Spleen (tissue), 13 donors: ENCODE measurements around the gene H2AZ2. TPM values are rescaled to one million over a fixed set of nuclear protein-coding genes. Genes with fewer than 3 reads are reported as not detected.

Experiments
- DNase-seq: peaks from one replicate; pipeline ENCODE4 v3.0.0-alpha.2; 2020
- H3K27ac ChIP-seq, 8 donors: fragments of 200-600 bp; sonication (generic) in 7 of 8; 1 replicate in 4 of 8; 2 replicates in 4 of 8; pipeline versions ENCODE4 v1.5.0 to v1.8.0; 2016 to 2021; ENCODE audit warnings: inconsistent platforms in 4 of 8, mild to moderate bottlenecking in 4 of 8, moderate library complexity in 1 of 8
- H3K27me3 ChIP-seq, 7 donors: fragments of 200-600 bp; sonication (generic) in 6 of 7; replicated peaks in 1 of 7; 1 replicate in 4 of 7; 2 replicates in 3 of 7; pipeline versions ENCODE4 v1.5.0 to v1.8.0; 2016 to 2021; ENCODE audit warnings: inconsistent platforms in 3 of 7, mild to moderate bottlenecking in 1 of 7
- H3K36me3 ChIP-seq, 6 donors: fragments of 200-600 bp; sonication (generic) in 5 of 6; 1 replicate in 4 of 6; 2 replicates in 2 of 6; pipeline versions ENCODE4 v1.5.0 to v1.8.0; 2016 to 2021; ENCODE audit warnings: inconsistent platforms in 2 of 6
- H3K4me1 ChIP-seq, 6 donors: fragments of 200-600 bp; sonication (generic) in 5 of 6; 1 replicate in 3 of 6; 2 replicates in 3 of 6; pipeline versions ENCODE4 v1.5.0 to v1.8.0; 2016 to 2021; ENCODE audit warnings: inconsistent platforms in 3 of 6
- H3K4me3 ChIP-seq, 8 donors: fragments of 200-600 bp; sonication (generic) in 7 of 8; 1 replicate in 4 of 8; 2 replicates in 4 of 8; pipeline versions ENCODE4 v1.5.0 to v1.8.0; 2016 to 2021; ENCODE audit warnings: inconsistent platforms in 4 of 8, mild to moderate bottlenecking in 4 of 8, moderate library complexity in 2 of 8
- H3K9me3 ChIP-seq, 8 donors: fragments of 200-600 bp; sonication (generic) in 7 of 8; 1 replicate in 4 of 8; 2 replicates in 4 of 8; pipeline versions ENCODE4 v1.5.0 to v1.8.0; 2016 to 2021; ENCODE audit warnings: inconsistent platforms in 4 of 8
- CTCF ChIP-seq, 11 experiments: fragments of 200-600 bp in 7 of 11; fragments of 450-650 bp in 4 of 11; sonication (generic) in 4 of 11; IDR thresholded peaks in 8 of 11; conservative IDR thresholded peaks in 3 of 11; 1 replicate in 7 of 11; 2 replicates in 4 of 11; pipeline versions ENCODE4 v1.4.0 to v1.8.0; 2016 to 2021; ENCODE audit warnings: antibody characterized with exemption in 11 of 11, inconsistent platforms in 4 of 11, mild to moderate bottlenecking in 1 of 11
- POLR2A ChIP-seq, 3 donors: fragments of 450-650 bp; IDR thresholded peaks; one replicate each; pipeline ENCODE4 v1.5.1; 2017; ENCODE audit warnings: antibody characterized with exemption in 3 of 3, mild to moderate bottlenecking in 1 of 3
- POLR2AphosphoS5 ChIP-seq, 3 donors: sonication (generic); formaldehyde crosslinking; IDR thresholded peaks; one replicate each; pipeline ENCODE4 v1.5.1; 2017; ENCODE audit warnings: antibody characterized with exemption in 3 of 3
- WGBS, 5 donors: extraction: QIAGEN DNeasy Blood & Tissue Kit in 3 of 5; methylation state at CpG; one replicate each; pipeline versions ENCODE4 v1.1.5 to v1.1.7; 2013 to 2018; 5-methylcytosine and 5-hydroxymethylcytosine counted together
- intact Hi-C: fragments of 100-400 bp; cut with DNase I; formaldehyde crosslinking; loops from one replicate; pipeline ENCODE4 v1.15.0; 2023; ENCODE audit warnings: low total_unique reads
- long read RNA-seq, 2 donors: transcript quantifications; one replicate each; lab custom pipeline, GENCODE V29; 2026
- polyA plus RNA-seq, 3 donors: library from polyadenylated mRNA; stranded (reverse); fragments of 200-250 nt; gene quantifications; one replicate each; pipeline ENCODE4 v1.2.1, GENCODE V29; 2013
- total RNA-seq, 7 donors: library from RNA; depleted of rRNA in 3 of 7; stranded (reverse); fragments of >200 nt in 3 of 7; fragmentation: NEBNext Ultra II Directional in 4 of 7; extraction: Animal tissue kit (Norgen Biotek cat#: 25700) in 4 of 7; gene quantifications; one replicate each; pipeline versions ENCODE4 v1.1.0 to v1.2.1, GENCODE V29; 2016 to 2021
- donor health status: healthy with polysubstance abuse.
- donor health status: DM: no; HTN: no; CAD: no; lungs with moderate emphysema.
- donor health status: DM: no; HTN: no; CAD: no.
- donor health status: Bipolar disorder and iron deficiency.
- donor health status: healthy.
- donor health status: DM: no; HTN: no; CAD: no.
- donor health status: DM: yes; HTN: yes; CAD: no.

The H2AZ2 gene
- 100 to 1,000 TPM; 106 to 137 (median 114) TPM for total RNA-seq
- 100 to 1,000 TPM in 2 of 3 donors, 10 to 100 TPM in 1; 74.7 to 147 (median 112) TPM for polyA plus RNA-seq
- long read RNA-seq, donor 1, transcript H2AFV-207 (4 exons, 1,041 nt): minor isoform, 6 of 93 reads
- long read RNA-seq, donor 1, transcript H2AFV-202 (5 exons, 752 nt): major isoform, 48 of 93 reads
- long read RNA-seq, donor 1, transcript H2AFV-203 (4 exons, 596 nt): minor isoform, 5 of 93 reads
- long read RNA-seq, donor 1, transcript H2AFV-204 (4 exons, 687 nt): minor isoform, 5 of 93 reads
- long read RNA-seq, donor 1, partial matches to known transcripts: 27 of 93 reads
- long read RNA-seq, donor 1, other reads (novel, unspliced or antisense): 0 of 93 reads
- long read RNA-seq, donor 2, transcript H2AFV-202 (5 exons, 752 nt): major isoform, 44 of 74 reads
- long read RNA-seq, donor 2, partial matches to known transcripts: 21 of 74 reads
- long read RNA-seq, donor 2, other reads (novel, unspliced or antisense): 5 of 74 reads

- peaks cover 11 to 63% (median 48%) of the 10 kb centered on the region in 6 donors for H3K4me1 ChIP-seq
- H3K27me3 ChIP-seq: no peaks in the 10 kb centered on the region
- TF ChIP-seq POLR2A (IDR thresholded peaks at IDR 0.05) (peak in 2 of 3 donors; percentile 53 to 73), CTCF (IDR thresholded peaks at IDR 0.05 in 8 of 11, conservative IDR thresholded peaks at IDR 0.05 in 3 of 11) (peak in 6 of 11 experiments; percentile 15 to 67 (median 51)), POLR2AphosphoS5 (IDR thresholded peaks at IDR 0.05) (peak; percentile 89 to 92 (median 92))
- peaks cover 0 to 4% (median 0%) of the 10 kb centered on the region in 6 donors for H3K36me3 ChIP-seq
- H3K9me3 ChIP-seq: no peaks in the 10 kb centered on the region
- 0 to 1% (median 1%) methylated on average over 38 to 70 of the region's 70 CpGs for WGBS, 5 donors
- peak within 1 kb of the TSS; percentile 79 to 99 (median 98) for H3K27ac ChIP-seq
- peak; percentile 100 for DNase-seq
- peak within 1 kb of the TSS; percentile 56 to 83 (median 68) for H3K4me3 ChIP-seq
- intact Hi-C loops: loop anchor here (5.0 kb wide), 1 partner anchor 261 kb away; no protein-coding TSS in a partner anchor
These were observed at the start of gene H2AZ2 for GRCh38 chr7:44847920-44848634. H2AZ2 (minus strand) TSS chr7:44848087; CDS start chr7:44847971, 116 bp downstream.

DNA sequence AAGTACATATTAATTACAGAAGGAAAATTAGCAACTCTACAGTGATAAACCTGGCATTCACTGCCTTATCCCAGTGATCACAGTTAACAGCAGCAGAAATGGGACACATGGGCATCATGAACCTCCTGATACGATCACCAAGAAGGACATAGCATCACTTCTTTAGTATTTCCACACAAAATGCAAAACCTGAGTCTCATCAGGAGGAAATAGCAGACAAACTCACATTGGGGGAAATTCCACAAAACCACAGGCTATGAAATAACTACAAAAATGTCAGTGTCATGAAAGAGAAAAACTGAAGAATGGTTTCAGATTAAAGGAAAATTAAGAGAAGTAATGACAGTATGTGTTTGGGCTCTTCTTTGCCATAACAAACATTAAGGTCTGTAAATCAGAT is 49.4 kb upstream of the H2AZ2 start:
- intact Hi-C loops: no loop called here
- no peak for DNase-seq
- no peaks in the 10 kb centered on the region for H3K27me3 ChIP-seq
- H3K4me3 ChIP-seq: no peak overlapping the region
- no peaks in the 10 kb centered on the region for H3K9me3 ChIP-seq
- WGBS, 5 donors: 34 to 79% (median 58%) methylated on average over 1 of the region's 1 CpG
- no peak overlapping the region for H3K27ac ChIP-seq
- TF ChIP-seq CTCF (IDR thresholded peaks at IDR 0.05 in 8 of 11, conservative IDR thresholded peaks at IDR 0.05 in 3 of 11) (no peak), POLR2A (IDR thresholded peaks at IDR 0.05) (no peak), POLR2AphosphoS5 (IDR thresholded peaks at IDR 0.05) (no peak)
- H3K36me3 ChIP-seq: no peaks in the 10 kb centered on the region
- peaks cover 0 to 5% (median 0%) of the 10 kb centered on the region in 6 donors for H3K4me1 ChIP-seq

- 59 to 74% (median 70%) methylated on average over 4 of the region's 4 CpGs for WGBS, 5 donors
These were observed 47.1 kb upstream of the H2AZ2 start for GRCh38 chr7:44894888-44895580.

More at GRCh38 chr7:44894888-44895580, 47.1 kb upstream of the H2AZ2 start:
- no peak for DNase-seq
- no peaks in the 10 kb centered on the region for H3K27me3 ChIP-seq
- H3K27ac ChIP-seq: peak overlapping the region in 1 of 8 donors; percentile 51
- H3K9me3 ChIP-seq: no peaks in the 10 kb centered on the region
- H3K4me1 ChIP-seq: peaks cover 0 to 18% (median 0%) of the 10 kb centered on the region in 6 donors
- no peaks in the 10 kb centered on the region for H3K36me3 ChIP-seq
- no peak overlapping the region for H3K4me3 ChIP-seq
- intact Hi-C loops: no loop called here
- no peak for TF ChIP-seq CTCF (IDR thresholded peaks at IDR 0.05 in 8 of 11, conservative IDR thresholded peaks at IDR 0.05 in 3 of 11)
- no peak for TF ChIP-seq POLR2A (IDR thresholded peaks at IDR 0.05)
- TF ChIP-seq POLR2AphosphoS5 (IDR thresholded peaks at IDR 0.05): no peak
